Thoracic aorta (tissue), 2 donors: ENCODE measurements around the gene LAMTOR5. TPM values are rescaled to one million over a fixed set of nuclear protein-coding genes. Genes with fewer than 3 reads are reported as not detected.
"Not testable (repeated sequence)": the region's sequence is repeated elsewhere in the genome, so short reads cannot be mapped to it uniquely, and the experiment has no call there.

Experiments
- ATAC-seq: fragments of 150-250 bp; one replicate; pipeline ENCODE4 v1.8.0; 2017; ENCODE audit warnings: low read depth; ENCODE audit not compliant: insufficient number of reproducible peaks, low FRiP score
- DNase-seq: peaks from one replicate; pipeline ENCODE4 v3.0.0-alpha.2; 2020; ENCODE audit warnings: low spot score
- H3K27ac ChIP-seq, 2 donors: fragments of 200-600 bp; sonication (generic); 1 replicate in 1 of 2; 2 replicates in 1 of 2; pipeline ENCODE4 v1.5.1; 2016; ENCODE audit warnings: mild to moderate bottlenecking in 2 of 2, moderate library complexity in 2 of 2
- H3K27me3 ChIP-seq: fragments of 200-600 bp; sonication (generic); replicated peaks from 2 replicates; pipeline ENCODE4 v1.6.0; 2016; ENCODE audit warnings: mild to moderate bottlenecking; ENCODE audit not compliant: insufficient read depth
- H3K36me3 ChIP-seq: fragments of 200-600 bp; sonication (generic); one replicate; pipeline ENCODE4 v1.5.1; 2016
- H3K4me1 ChIP-seq, 2 donors: fragments of 200-600 bp; sonication (generic); 1 replicate in 1 of 2; 2 replicates in 1 of 2; pipeline versions ENCODE4 v1.5.1 to v1.6.0; 2016; ENCODE audit warnings: low read depth in 2 of 2, mild to moderate bottlenecking in 1 of 2; ENCODE audit not compliant: control insufficient read depth in 1 of 2
- H3K4me3 ChIP-seq: fragments of 200-600 bp; sonication (generic); 2 replicates; pipeline ENCODE4 v1.5.1; 2016; ENCODE audit warnings: mild to moderate bottlenecking
- H3K9me3 ChIP-seq: fragments of 200-600 bp; sonication (generic); 2 replicates; pipeline ENCODE4 v1.5.1; 2016
- CTCF ChIP-seq: fragments of 200-600 bp; sonication (generic); IDR thresholded peaks from one replicate; pipeline ENCODE4 v1.5.1; 2019; ENCODE audit warnings: antibody characterized with exemption
- total RNA-seq, 2 donors: library from RNA; depleted of rRNA; stranded (reverse); fragments of >200 nt; gene quantifications; one replicate each; pipeline versions ENCODE4 v1.1.0 to v1.2.3, GENCODE V29; 2016

Gene LAMTOR5
- total RNA-seq, 2 donors from 2014 or later: 76.6 to 95.2 TPM

DNA sequence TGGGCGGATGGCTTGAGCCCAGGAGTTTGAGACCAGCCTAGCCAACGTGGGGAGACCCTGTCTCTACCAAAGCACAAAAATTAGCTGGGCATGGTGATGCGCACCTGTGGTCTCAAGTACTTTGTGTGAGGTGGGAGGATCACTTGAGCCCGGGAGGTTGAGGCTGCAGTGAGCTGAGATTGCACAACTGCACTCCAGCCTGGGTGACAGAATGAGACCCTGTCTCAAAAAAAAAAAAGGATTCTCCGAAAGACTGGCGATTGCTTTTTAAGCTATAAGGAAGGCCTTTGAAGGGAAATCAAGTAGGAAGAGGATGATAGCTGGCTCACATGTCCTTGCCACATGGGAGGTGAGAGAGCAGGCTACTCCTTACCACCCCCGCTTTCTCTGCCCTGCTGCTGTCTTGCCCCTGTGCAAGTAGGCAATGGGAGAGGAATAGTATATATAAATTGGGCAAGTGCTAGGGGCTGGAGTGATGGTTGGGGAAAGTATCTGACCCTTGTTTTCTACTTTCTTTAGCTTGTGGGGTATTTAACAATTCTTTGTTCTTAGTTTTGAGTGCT is 3.8 kb upstream of the LAMTOR5 start:
- Histone ChIP-seq H3K36me3 (no peaks in the 10 kb centered on the region), H3K9me3 (no peaks in the 10 kb centered on the region), H3K4me3 (no peak overlapping the region), H3K27ac (no peak overlapping the region), H3K27me3 (no peaks in the 10 kb centered on the region), H3K4me1 (peaks cover 6 to 18% of the 10 kb centered on the region in 2 donors)
- TF ChIP-seq CTCF: no peak
- no peak for ATAC-seq
- DNase-seq: no peak

DNA sequence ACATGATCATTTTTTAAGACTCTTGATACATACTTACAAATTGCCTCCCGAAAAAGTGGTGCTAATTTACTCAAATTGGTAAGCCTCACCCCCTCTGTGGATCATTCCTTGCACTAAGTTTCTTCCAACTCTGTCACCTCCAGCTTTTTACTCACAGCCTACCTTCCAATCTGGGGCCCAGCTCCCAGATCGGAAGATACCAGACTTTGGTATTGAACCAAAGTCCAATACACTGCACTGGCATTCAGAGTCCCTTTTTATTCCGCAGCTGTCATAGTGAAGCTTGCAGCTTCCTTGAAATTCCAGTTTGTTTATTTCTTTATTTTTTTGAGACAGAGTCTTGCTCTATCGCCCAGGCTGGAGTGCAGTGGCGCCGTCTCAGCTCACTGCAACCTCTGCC is 1.8 kb upstream of the LAMTOR5 start:
- Histone ChIP-seq H3K9me3 (no peaks in the 10 kb centered on the region), H3K27ac (no peak overlapping the region), H3K27me3 (no peaks in the 10 kb centered on the region), H3K4me3 (no peak overlapping the region), H3K4me1 (peaks cover 7 to 25% of the 10 kb centered on the region in 2 donors), H3K36me3 (no peaks in the 10 kb centered on the region)
- TF ChIP-seq CTCF: no peak
- ATAC-seq (no peak), DNase-seq (no peak)

GRCh38 chr1:110408488-110408887 is 994 bp upstream of the LAMTOR5 start:
- no peak for ATAC-seq
- H3K4me1 ChIP-seq: peaks cover 7 to 25% of the 10 kb centered on the region in 2 donors
- no peak for DNase-seq
- no peaks in the 10 kb centered on the region for H3K27me3 ChIP-seq
- no peak for TF ChIP-seq CTCF
- no peak overlapping the region for H3K27ac ChIP-seq
- peak overlapping the region; percentile 96 for H3K4me3 ChIP-seq
- peaks cover 7% of the 10 kb centered on the region for H3K36me3 ChIP-seq
- no peaks in the 10 kb centered on the region for H3K9me3 ChIP-seq

DNA sequence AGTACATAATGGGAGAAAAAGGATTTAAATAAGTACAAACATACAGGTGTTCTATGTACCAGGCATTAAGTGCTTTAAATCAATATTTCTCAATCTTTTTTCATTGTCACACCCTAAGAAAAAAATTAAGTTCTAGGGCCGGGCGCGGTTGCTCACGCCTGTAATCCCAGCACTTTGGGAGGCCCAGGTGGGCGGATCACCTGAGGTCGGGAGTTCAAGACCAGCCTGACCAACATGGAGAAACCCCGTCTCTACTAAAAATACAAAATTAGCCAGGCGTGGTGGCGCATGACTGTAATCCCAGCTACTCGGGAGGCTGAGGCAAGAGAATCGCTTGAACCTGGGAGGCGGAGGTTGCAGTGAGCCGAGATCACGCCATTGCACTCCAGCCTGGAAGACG is 1.1 kb downstream of the LAMTOR5 start:
- H3K9me3 ChIP-seq, ATAC-seq, H3K27me3 ChIP-seq, DNase-seq: not testable (repeated sequence)
- Histone ChIP-seq H3K4me1 (peaks cover 7 to 25% of the 10 kb centered on the region in 2 donors), H3K4me3 (peak overlapping the region; percentile 96), H3K36me3 (peaks cover 24% of the 10 kb centered on the region), H3K27ac (peak overlapping the region; percentile 82 to 94)

GRCh38 chr1:110404401-110404800 is 3.1 kb downstream of the LAMTOR5 start:
- Histone ChIP-seq H3K4me1 (peaks cover 7 to 25% of the 10 kb centered on the region in 2 donors), H3K27me3 (no peaks in the 10 kb centered on the region), H3K27ac (no peak overlapping the region), H3K9me3 (no peaks in the 10 kb centered on the region), H3K36me3 (peaks cover 38% of the 10 kb centered on the region), H3K4me3 (no peak overlapping the region)
- DNase-seq (no peak), ATAC-seq (no peak)
- TF ChIP-seq CTCF: no peak

DNA sequence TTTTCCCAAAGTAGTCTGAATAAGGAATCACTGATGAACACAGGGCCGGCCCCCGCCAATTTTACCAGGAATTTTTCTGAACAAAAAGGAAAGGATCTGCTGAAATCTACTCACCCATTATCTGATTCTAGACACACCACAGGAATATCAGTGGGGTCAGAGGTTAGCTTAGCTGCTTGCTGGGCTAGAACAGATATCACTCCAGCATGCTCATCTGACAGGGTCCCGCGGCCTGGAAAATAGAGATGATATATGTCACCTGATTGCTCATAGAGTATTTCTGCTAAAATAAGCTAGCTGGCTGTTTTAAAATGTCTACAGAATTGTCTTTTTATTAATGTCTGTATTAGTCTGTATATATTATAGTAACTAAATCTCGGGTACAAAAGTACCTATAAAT is 3.7 kb downstream of the LAMTOR5 start:
- Histone ChIP-seq H3K9me3 (no peaks in the 10 kb centered on the region), H3K27ac (no peak overlapping the region), H3K4me1 (peaks cover 7 to 25% of the 10 kb centered on the region in 2 donors), H3K27me3 (no peaks in the 10 kb centered on the region), H3K4me3 (no peak overlapping the region), H3K36me3 (peaks cover 39% of the 10 kb centered on the region)
- ATAC-seq (no peak), DNase-seq (no peak)
- TF ChIP-seq CTCF: no peak

- ATAC-seq, H3K27ac ChIP-seq: not testable (repeated sequence)
Measured at GRCh38 chr1:110396259-110396958, 11.1 kb downstream of the LAMTOR5 start.

More at GRCh38 chr1:110396259-110396958, 11.1 kb downstream of the LAMTOR5 start:
- DNase-seq, H3K27me3 ChIP-seq, H3K9me3 ChIP-seq, H3K4me1 ChIP-seq, H3K4me3 ChIP-seq: not testable (repeated sequence)
- peaks cover 15% of the 10 kb centered on the region for H3K36me3 ChIP-seq
